Epithelial cell of esophagus (primary cell): ENCODE data around the gene GNL3.

Experiments used
- DNase-seq: peaks from one replicate; pipeline ENCODE4 v3.0.0; 2010; ENCODE audit warnings: low read depth
- H3K4me3 ChIP-seq: 2 replicates; pipeline ENCODE4 v1.5.1; 2011; ENCODE audit warnings: mild to moderate bottlenecking, low read length, control low read depth
- CTCF ChIP-seq: IDR thresholded peaks from 2 replicates; pipeline ENCODE4 v1.5.1; 2011; ENCODE audit warnings: low read depth, mild to moderate bottlenecking, low read length, control low read depth, inconsistent platforms; ENCODE audit not compliant: insufficient read depth; ENCODE audit errors: missing control alignments

The GNL3 gene

GRCh38 chr3:52707585-52707984 is 21.8 kb downstream of the GNL3 start:
- no peak for TF ChIP-seq CTCF
- DNase-seq: no peak
- H3K4me3 ChIP-seq: no peak overlapping the region

- no peak for TF ChIP-seq CTCF
Observed at GRCh38 chr3:52710512-52710911, 24.7 kb downstream of the GNL3 start.

GRCh38 chr3:52712291-52713212 is 26.7 kb downstream of the GNL3 start:
- TF ChIP-seq CTCF: no peak
- H3K4me3 ChIP-seq: no peak overlapping the region

More at GRCh38 chr3:52710512-52710911, 24.7 kb downstream of the GNL3 start:
- no peak overlapping the region for H3K4me3 ChIP-seq
- no peak for DNase-seq

GRCh38 chr3:52714335-52715302 is 28.8 kb downstream of the GNL3 start:
- no peak for TF ChIP-seq CTCF
- no peak overlapping the region for H3K4me3 ChIP-seq
- no peak for DNase-seq

More at GRCh38 chr3:52712291-52713212, 26.7 kb downstream of the GNL3 start:
- no peak for DNase-seq

- DNase-seq: no peak
- no peak overlapping the region for H3K4me3 ChIP-seq
- no peak for TF ChIP-seq CTCF
Observed at GRCh38 chr3:52715714-52716305, 30.0 kb downstream of the GNL3 start.

GRCh38 chr3:52719618-52720017 is 33.8 kb downstream of the GNL3 start:
- no peak for TF ChIP-seq CTCF

More at GRCh38 chr3:52719618-52720017, 33.8 kb downstream of the GNL3 start:
- no peak for DNase-seq
- no peak overlapping the region for H3K4me3 ChIP-seq
